NOMO-1 treated with dmso at 0.1 percent for 144 hours (cell line): ENCODE results near the gene SLC2A13.
"Not testable (repeated sequence)": the region's sequence is repeated elsewhere in the genome, so short reads cannot be mapped to it uniquely, and the experiment has no call there.

ENCODE experiments used
- DNase-seq: peaks from one replicate; lab custom pipeline; 2025; ENCODE audit not compliant: unreplicated experiment; lab: John Stamatoyannopoulos, UW

SLC2A13 gene

GRCh38 chr12:40044396-40044795 lies 61.5 kb downstream of the SLC2A13 start:
- DNase-seq = no peak

DNA sequence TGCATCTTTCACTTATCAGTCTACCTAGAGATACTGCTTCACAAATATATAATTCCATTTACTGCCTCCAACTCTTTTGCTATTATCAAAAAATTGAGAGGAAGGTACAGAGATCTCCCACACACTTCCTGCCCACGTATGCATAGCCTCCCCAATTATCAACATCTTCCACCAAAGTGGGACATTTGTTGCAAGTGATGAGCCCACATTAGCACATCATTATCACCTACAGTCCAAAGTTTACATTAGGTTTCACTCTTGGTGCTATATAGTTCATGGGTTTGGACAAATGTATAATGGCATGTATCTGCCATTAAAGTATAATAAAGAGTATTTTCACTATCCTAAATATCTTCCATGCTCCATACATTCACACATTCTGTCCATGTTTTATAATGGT lies 66.3 kb downstream of the SLC2A13 start:
- DNase-seq = no peak

DNA sequence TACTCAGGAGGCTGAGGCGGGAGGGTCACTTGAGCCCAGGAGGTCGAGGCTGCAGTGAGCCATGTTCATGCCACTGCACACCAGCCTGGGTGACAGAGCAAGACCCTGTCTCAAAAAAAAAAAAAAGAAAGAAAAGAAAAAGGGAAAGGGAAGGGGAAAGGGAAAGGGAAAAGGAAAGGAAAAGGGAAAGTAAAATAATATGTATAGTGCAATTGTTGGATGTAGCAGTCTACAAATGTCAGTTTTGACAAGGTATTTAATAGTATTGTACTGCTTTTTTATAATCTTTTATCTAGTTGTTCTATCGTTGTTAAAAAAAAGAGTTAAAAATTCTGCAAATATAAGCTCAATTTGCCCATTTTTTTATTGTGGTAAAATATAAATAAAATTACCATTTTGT lies 67.3 kb downstream of the SLC2A13 start:
- DNase-seq = no peak

DNA sequence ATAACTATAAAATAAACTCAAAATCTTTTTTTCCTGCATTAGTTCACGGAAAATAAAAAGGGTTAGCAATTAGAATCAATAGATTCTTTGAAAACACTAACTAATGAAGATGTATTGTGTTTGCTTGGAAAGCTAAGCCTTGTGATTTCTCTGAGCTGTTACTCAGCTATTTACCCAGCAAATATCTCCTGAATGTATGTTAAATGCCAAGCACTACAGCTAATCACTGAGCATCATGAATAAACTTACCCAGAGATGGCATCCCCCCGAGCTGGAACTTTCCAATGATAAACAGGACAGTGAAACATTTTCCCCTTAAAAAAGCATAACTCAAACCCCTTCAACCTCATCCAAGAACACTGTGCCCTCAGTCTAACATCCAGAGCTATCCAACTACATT lies 71.2 kb downstream of the SLC2A13 start:
- no peak for DNase-seq

GRCh38 chr12:40034156-40034555 lies 71.7 kb downstream of the SLC2A13 start:
- no peak for DNase-seq

DNA sequence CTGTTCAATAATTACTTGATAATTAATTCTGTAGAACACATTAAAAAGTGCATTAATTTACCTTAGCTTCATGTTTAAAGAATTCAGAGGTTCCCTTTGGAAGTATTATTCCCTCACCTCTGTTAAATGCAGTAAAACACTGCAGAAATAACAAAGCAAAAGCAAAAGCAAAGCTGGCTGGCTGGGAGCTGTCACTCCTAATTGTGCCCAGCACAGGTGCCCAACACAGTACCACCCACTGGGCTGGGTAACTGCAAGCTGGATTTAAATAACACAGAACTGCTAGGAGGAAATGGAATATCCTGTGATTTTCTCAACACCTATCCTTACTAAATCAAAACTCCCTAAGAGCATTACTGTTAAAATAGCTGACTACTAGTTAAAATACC lies 72.6 kb downstream of the SLC2A13 start:
- no peak for DNase-seq

DNA sequence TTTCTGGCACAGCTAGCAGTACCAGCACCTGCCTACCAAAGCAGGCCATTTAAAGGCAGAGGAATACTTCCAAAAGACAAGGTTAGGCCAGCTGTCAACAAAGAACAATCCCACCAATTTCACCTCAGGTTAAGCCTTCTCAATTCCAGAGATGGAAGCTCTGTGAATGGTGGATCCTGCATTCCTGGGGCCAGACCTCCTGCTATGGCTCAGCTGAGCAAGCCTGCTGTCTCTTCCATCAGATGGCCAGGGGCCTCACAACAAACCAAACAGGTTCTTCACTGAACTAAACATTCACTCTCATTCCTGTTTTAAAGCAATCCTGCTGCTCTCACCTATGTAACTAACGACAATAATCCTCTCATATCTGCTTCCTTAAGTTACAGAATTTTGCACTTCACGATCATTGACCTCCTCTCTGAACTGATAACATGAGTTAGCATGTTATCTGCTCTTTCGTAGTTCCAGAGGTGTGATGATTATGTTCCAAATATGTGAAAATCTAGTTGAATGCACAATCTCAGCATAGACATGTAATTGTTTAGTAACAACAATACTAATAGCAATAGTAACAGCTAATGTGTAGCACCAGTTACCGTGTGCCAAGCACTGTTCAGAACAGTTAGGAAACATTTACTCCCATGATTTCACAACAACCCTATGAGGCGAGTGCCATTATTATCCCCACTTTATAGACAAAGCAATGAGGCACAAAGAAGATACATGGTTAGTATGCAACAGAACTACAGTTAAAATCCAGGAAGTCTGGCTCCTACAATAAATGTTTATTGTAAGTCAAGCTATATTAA lies 73.2 kb downstream of the SLC2A13 start:
- DNase-seq = no peak

GRCh38 chr12:40031965-40032364 lies 73.9 kb downstream of the SLC2A13 start:
- no peak for DNase-seq

GRCh38 chr12:40030970-40031369 lies 74.9 kb downstream of the SLC2A13 start:
- DNase-seq = not testable (repeated sequence)

DNA sequence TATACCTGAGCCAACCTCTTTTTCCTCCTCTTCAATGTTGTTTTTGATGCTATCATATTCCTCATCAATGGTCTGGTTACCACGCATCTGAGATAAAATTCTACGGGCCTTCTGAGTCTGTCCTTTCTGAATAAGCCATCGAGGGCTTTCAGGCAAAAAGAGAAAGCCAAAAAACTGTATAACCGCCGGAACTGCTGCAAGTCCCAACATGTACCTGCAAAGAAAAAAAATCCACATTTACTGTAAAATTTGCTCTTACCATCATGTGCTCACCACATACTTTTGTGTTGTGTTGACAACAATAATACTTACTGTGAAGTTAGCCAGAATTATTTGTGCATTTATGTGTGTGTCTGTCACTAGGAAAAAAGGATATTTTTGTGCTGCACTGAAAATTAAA lies 77.6 kb downstream of the SLC2A13 start:
- DNase-seq = no peak

DNA sequence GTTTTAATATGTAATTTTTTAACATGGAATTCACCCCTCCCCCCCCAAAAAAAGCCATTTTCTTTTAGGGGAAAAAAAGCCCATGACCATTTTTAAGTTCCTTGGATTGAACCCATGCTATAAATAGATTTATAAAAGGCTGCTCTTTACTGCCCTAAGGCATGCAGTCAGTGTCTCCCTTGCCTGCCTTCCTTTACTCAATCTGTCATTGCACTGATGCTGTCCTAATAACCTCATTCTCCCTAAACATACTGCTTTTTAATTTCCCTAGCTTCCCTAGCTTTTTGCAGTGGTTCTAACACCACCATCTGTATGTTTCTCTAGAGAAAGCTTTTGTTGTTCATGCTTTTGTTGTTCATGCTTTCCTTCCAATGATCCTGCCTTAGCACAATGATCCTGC lies 83.0 kb downstream of the SLC2A13 start:
- DNase-seq = no peak

DNA sequence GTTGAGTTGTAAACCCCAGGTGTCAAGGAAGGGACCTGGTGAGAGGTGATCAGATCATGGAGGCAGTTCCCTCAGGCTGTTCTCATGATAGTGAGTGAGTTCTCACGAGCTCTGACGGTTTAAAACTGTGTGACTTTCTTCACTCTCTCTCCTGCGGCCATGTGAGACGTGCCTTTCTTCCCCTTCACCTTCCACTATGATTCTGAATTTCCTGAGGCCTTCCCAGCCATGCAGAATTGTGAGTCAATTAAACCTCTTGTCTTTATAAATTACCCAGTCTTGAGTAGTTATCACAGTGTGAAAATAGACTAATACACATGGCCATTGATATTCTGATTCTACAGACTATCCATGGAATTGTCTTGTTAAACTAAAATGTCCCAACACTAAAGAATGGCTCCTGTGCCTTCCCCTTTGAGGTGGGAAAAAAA lies 85.6 kb downstream of the SLC2A13 start:
- no peak for DNase-seq

- DNase-seq = no peak
Observed at GRCh38 chr12:40017488-40017887, 88.4 kb downstream of the SLC2A13 start.

GRCh38 chr12:40016980-40017379 lies 88.9 kb downstream of the SLC2A13 start:
- DNase-seq = no peak

- no peak for DNase-seq
Observed at GRCh38 chr12:40015881-40016280, 90.0 kb downstream of the SLC2A13 start.

GRCh38 chr12:40015345-40015744 lies 90.5 kb downstream of the SLC2A13 start:
- no peak for DNase-seq

GRCh38 chr12:40013847-40014246 lies 92.0 kb downstream of the SLC2A13 start:
- DNase-seq = no peak

DNA sequence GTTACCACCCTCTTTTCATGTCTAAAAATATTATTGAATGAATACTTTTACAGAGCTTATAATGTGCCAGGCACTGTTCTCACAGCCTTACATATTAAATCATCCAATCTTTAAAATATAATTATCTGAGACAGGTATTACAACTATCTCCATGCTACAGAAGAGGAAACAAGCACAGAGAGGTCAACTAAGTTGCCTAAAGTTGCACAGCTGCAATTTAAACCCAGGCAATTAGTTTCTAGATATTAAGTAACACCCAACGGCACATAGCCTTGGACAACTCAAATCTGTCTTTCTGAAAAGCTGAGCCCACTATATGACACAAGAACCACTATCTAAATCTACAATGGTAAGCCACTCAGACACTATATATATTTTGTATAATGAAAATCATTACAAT lies 92.6 kb downstream of the SLC2A13 start:
- DNase-seq = no peak

DNA sequence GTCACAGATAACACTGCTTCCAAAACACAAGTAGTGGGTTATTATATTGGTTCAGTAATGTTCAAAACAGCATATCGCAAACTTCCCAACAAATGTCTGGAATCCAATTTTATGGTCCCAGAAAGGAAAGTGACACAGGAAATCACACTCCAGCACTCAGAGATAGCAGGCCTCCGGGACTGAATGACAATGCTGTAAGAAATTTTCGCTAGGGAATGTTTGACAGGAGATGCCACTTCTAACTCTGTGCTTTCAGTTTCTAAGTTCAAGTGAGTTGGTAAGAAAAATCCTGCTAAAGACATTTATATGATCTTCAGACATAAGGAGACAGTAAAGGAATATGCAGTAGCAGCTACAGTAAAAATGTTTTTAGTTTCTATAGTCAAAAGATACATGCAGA lies 93.2 kb downstream of the SLC2A13 start:
- DNase-seq = no peak

GRCh38 chr12:40011775-40012129 lies 94.1 kb downstream of the SLC2A13 start:
- no peak for DNase-seq

GRCh38 chr12:40010899-40011774 lies 94.7 kb downstream of the SLC2A13 start:
- DNase-seq = peak; percentile 35
